Caco-2 (cell line): ENCODE results near the gene THOC2. TPM values are rescaled to one million over a fixed set of nuclear protein-coding genes. Genes with fewer than 3 reads are reported as not detected.

ENCODE experiments used
- BruUV-seq: library from RNA; stranded (reverse); fragments of 400-500 nt; replicated peaks from 2 replicates; lab custom pipeline; 2021; lab: Mats Ljungman, UMichigan
- CTCF ChIA-PET: fragments of 300-600 bp; sonication (Branson Sonifier 250); formaldehyde crosslinking; loops from one replicate; lab custom pipeline; 2022; ENCODE audit warnings: antibody characterized with exemption; lab: Charles Lee
- POLR2A ChIA-PET: fragments of 300-600 bp; sonication (Branson Sonifier 250); formaldehyde crosslinking; loops from one replicate; lab custom pipeline; 2022; ENCODE audit warnings: antibody characterized with exemption; lab: Charles Lee
- DNase-seq, 2 experiments: peaks; one replicate each; pipeline versions ENCODE4 v3.0.0 to v3.0.0-alpha.2; 2020 to 2022
- H3K27me3 ChIP-seq: replicated peaks from 2 replicates; pipeline ENCODE4 v1.6.0; 2011; ENCODE audit warnings: low read length; ENCODE audit not compliant: control insufficient read depth, insufficient read depth
- H3K36me3 ChIP-seq: 2 replicates; pipeline ENCODE4 v1.5.1; 2011; ENCODE audit warnings: low read length; ENCODE audit not compliant: control insufficient read depth, insufficient read depth
- H3K4me1 ChIP-seq: fragments of 250-450 bp; sonication (Bioruptor Pico); 2 replicates; pipeline ENCODE4 v1.5.1; 2020; ENCODE audit warnings: mild to moderate bottlenecking
- H3K4me3 ChIP-seq: 2 replicates; pipeline ENCODE4 v1.5.1; 2011; ENCODE audit warnings: low read depth, mild to moderate bottlenecking, control low read depth, low read length
- H3K9me3 ChIP-seq: fragments of 250-450 bp; sonication (Bioruptor Pico); 2 replicates; pipeline ENCODE4 v1.5.1; 2020; ENCODE audit warnings: mild to moderate bottlenecking, moderate library complexity
- H3K27ac Mint-ChIP-seq: one replicate; pipeline ENCODE4 v1.8.0; 2022; ENCODE audit warnings: mixed read lengths; ENCODE audit not compliant: unreplicated experiment
- H3K27me3 Mint-ChIP-seq: one replicate; pipeline ENCODE4 v1.8.0; 2022; ENCODE audit warnings: mixed read lengths; ENCODE audit not compliant: insufficient read depth, unreplicated experiment
- H3K36me3 Mint-ChIP-seq: one replicate; pipeline ENCODE4 v1.8.0; 2022; ENCODE audit warnings: mild to moderate bottlenecking, mixed read lengths; ENCODE audit not compliant: insufficient read depth, unreplicated experiment
- H3K4me1 Mint-ChIP-seq: one replicate; pipeline ENCODE4 v1.8.0; 2022; ENCODE audit warnings: low read depth, mixed read lengths; ENCODE audit not compliant: unreplicated experiment
- H3K4me3 Mint-ChIP-seq: one replicate; pipeline ENCODE4 v1.8.0; 2022; ENCODE audit warnings: mild to moderate bottlenecking, moderate library complexity, mixed read lengths; ENCODE audit not compliant: unreplicated experiment
- H3K9me3 Mint-ChIP-seq: one replicate; pipeline ENCODE4 v1.8.0; 2022; ENCODE audit warnings: mixed read lengths; ENCODE audit not compliant: unreplicated experiment
- CTCF ChIP-seq, 2 experiments: fragments of 200-600 bp in 1 of 2; IDR thresholded peaks; 1 replicate in 1 of 2; 2 replicates in 1 of 2; pipeline versions ENCODE4 v1.5.1 to v1.8.0; 2011 to 2022; ENCODE audit warnings: antibody characterized with exemption in 1 of 2, control low read depth in 1 of 2, inconsistent platforms in 1 of 2, low read depth in 1 of 2, low read length in 1 of 2, mild to moderate bottlenecking in 1 of 2, moderate library complexity in 1 of 2; ENCODE audit not compliant: insufficient read depth in 1 of 2, severe bottlenecking in 1 of 2, unreplicated experiment in 1 of 2
- intact Hi-C: fragments of 100-400 bp; cut with micrococcal nuclease; formaldehyde crosslinking; loops from one replicate; pipeline ENCODE4 v1.10.0; 2022; ENCODE audit not compliant: unreplicated experiment
- total RNA-seq: library from RNA; stranded (reverse); gene quantifications from 2 replicates; pipeline ENCODE4 v1.2.3, GENCODE V29; 2022

The THOC2 gene
- total RNA-seq, 1 experiment from 2014 or later, result 85.4 TPM

GRCh38 chrX:123743312-123743711 lies 10.5 kb upstream of the THOC2 start:
- DNase-seq, result no peak
- no peaks in the 10 kb centered on the region for H3K27me3 ChIP-seq
- no TSS peak for BruUV-seq
- H3K9me3 ChIP-seq, result no peaks in the 10 kb centered on the region
- no peak overlapping the region for H3K4me3 ChIP-seq
- intact Hi-C loops, result no loop called here
- H3K9me3 Mint-ChIP-seq, result no peaks in the 10 kb centered on the region
- no peaks in the 10 kb centered on the region for H3K36me3 Mint-ChIP-seq
- H3K4me3 Mint-ChIP-seq, result no peak overlapping the region
- no peak for TF ChIP-seq CTCF (IDR thresholded peaks at IDR 0.05; ENCODE audit: insufficient read depth in 1 of 2, low read depth in 1 of 2, low read length in 1 of 2, severe bottlenecking in 1 of 2, unreplicated experiment in 1 of 2)
- no peaks in the 10 kb centered on the region for H3K4me1 ChIP-seq
- no peaks in the 10 kb centered on the region for H3K36me3 ChIP-seq
- POLR2A ChIA-PET, result no interaction called here
- H3K4me1 Mint-ChIP-seq, result no peaks in the 10 kb centered on the region
- no peak overlapping the region for H3K27ac Mint-ChIP-seq
- no peaks in the 10 kb centered on the region for H3K27me3 Mint-ChIP-seq
- CTCF ChIA-PET, result no interaction called here

GRCh38 chrX:123742440-123742839 lies 9.6 kb upstream of the THOC2 start:
- no TSS peak for BruUV-seq
- Mint-ChIP-seq H3K4me3 (no peak overlapping the region), H3K4me1 (no peaks in the 10 kb centered on the region), H3K36me3 (no peaks in the 10 kb centered on the region), H3K9me3 (no peaks in the 10 kb centered on the region), H3K27ac (no peak overlapping the region), H3K27me3 (no peaks in the 10 kb centered on the region)
- CTCF ChIA-PET, result no interaction called here
- no peak for DNase-seq
- Histone ChIP-seq H3K9me3 (no peaks in the 10 kb centered on the region), H3K4me1 (no peaks in the 10 kb centered on the region), H3K4me3 (no peak overlapping the region), H3K27me3 (no peaks in the 10 kb centered on the region), H3K36me3 (no peaks in the 10 kb centered on the region)
- no peak for TF ChIP-seq CTCF (IDR thresholded peaks at IDR 0.05; ENCODE audit: insufficient read depth in 1 of 2, low read depth in 1 of 2, low read length in 1 of 2, severe bottlenecking in 1 of 2, unreplicated experiment in 1 of 2)
- POLR2A ChIA-PET, result no interaction called here
- intact Hi-C loops, result no loop called here

- no peaks in the 10 kb centered on the region for H3K36me3 Mint-ChIP-seq
- H3K9me3 ChIP-seq, result no peaks in the 10 kb centered on the region
- no peak for DNase-seq
- H3K27me3 Mint-ChIP-seq, result no peaks in the 10 kb centered on the region
- CTCF ChIA-PET, result no interaction called here
- H3K36me3 ChIP-seq, result no peaks in the 10 kb centered on the region
- POLR2A ChIA-PET, result no interaction called here
- no peaks in the 10 kb centered on the region; the same call in 1 of the 2 replicates for H3K4me1 ChIP-seq
- H3K4me1 Mint-ChIP-seq, result no peaks in the 10 kb centered on the region
- H3K27ac Mint-ChIP-seq, result no peak overlapping the region
- intact Hi-C loops, result no loop called here
- no peak overlapping the region for H3K4me3 ChIP-seq
- no TSS peak for BruUV-seq
- no peak overlapping the region for H3K4me3 Mint-ChIP-seq
- no peak for TF ChIP-seq CTCF (IDR thresholded peaks at IDR 0.05; ENCODE audit: insufficient read depth in 1 of 2, low read depth in 1 of 2, low read length in 1 of 2, severe bottlenecking in 1 of 2, unreplicated experiment in 1 of 2)
- no peaks in the 10 kb centered on the region for H3K9me3 Mint-ChIP-seq
- H3K27me3 ChIP-seq, result no peaks in the 10 kb centered on the region
These were observed 7.7 kb upstream of the THOC2 start for GRCh38 chrX:123740536-123740935.
